Spleen (tissue), 7 donors: ENCODE data around the gene SNED1.

Experiments
- POLR2A ChIP-seq, 3 donors: fragments of 450-650 bp; IDR thresholded peaks; one replicate each; pipeline ENCODE4 v1.5.1; 2017; ENCODE audit warnings: antibody characterized with exemption in 3 of 3, mild to moderate bottlenecking in 1 of 3
- POLR2AphosphoS5 ChIP-seq, 3 donors: sonication (generic); formaldehyde crosslinking; IDR thresholded peaks; one replicate each; pipeline ENCODE4 v1.5.1; 2017; ENCODE audit warnings: antibody characterized with exemption in 3 of 3
- TF ChIP-seq, protein P1 (sequence below), 11 experiments: fragments of 200-600 bp in 7 of 11; fragments of 450-650 bp in 4 of 11; sonication (generic) in 4 of 11; IDR thresholded peaks in 8 of 11; conservative IDR thresholded peaks in 3 of 11; 1 replicate in 7 of 11; 2 replicates in 4 of 11; pipeline versions ENCODE4 v1.4.0 to v1.8.0; 2016 to 2021; ENCODE audit warnings: antibody characterized with exemption in 11 of 11, inconsistent platforms in 4 of 11, mild to moderate bottlenecking in 1 of 11
- donor health status: DM: no; HTN: no; CAD: no; lungs with moderate emphysema.
- donor health status: DM: no; HTN: no; CAD: no.
- donor health status: DM: no; HTN: no; CAD: no.

- TF ChIP-seq, protein P1, sequence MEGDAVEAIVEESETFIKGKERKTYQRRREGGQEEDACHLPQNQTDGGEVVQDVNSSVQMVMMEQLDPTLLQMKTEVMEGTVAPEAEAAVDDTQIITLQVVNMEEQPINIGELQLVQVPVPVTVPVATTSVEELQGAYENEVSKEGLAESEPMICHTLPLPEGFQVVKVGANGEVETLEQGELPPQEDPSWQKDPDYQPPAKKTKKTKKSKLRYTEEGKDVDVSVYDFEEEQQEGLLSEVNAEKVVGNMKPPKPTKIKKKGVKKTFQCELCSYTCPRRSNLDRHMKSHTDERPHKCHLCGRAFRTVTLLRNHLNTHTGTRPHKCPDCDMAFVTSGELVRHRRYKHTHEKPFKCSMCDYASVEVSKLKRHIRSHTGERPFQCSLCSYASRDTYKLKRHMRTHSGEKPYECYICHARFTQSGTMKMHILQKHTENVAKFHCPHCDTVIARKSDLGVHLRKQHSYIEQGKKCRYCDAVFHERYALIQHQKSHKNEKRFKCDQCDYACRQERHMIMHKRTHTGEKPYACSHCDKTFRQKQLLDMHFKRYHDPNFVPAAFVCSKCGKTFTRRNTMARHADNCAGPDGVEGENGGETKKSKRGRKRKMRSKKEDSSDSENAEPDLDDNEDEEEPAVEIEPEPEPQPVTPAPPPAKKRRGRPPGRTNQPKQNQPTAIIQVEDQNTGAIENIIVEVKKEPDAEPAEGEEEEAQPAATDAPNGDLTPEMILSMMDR (IDR thresholded peaks at IDR 0.05 in 8 of 11, conservative IDR thresholded peaks at IDR 0.05 in 3 of 11) = no peak
- no peak for TF ChIP-seq POLR2A (IDR thresholded peaks at IDR 0.05)
- no peak for TF ChIP-seq POLR2AphosphoS5 (IDR thresholded peaks at IDR 0.05)
These were observed 1.6 kb downstream of the SNED1 start for GRCh38 chr2:240999873-241000541.
